ENCODE measurements around the gene DOLK.

- TF ChIP-seq CTCF (IDR thresholded peaks at IDR 0.05) (no peak), EP300 (IDR thresholded peaks at IDR 0.05; ENCODE audit: borderline replicate concordance in 1 of 2, low read depth in 1 of 2, low read length in 1 of 2) (no peak), JUND (IDR thresholded peaks at IDR 0.05) (no peak), SMC3 (IDR thresholded peaks at IDR 0.05; ENCODE audit: low read depth, low read length) (no peak), ELF1 (IDR thresholded peaks at IDR 0.05) (no peak), SIN3A (IDR thresholded peaks at IDR 0.05; ENCODE audit: borderline replicate concordance, low read depth, low read length) (no peak), YY1 (IDR thresholded peaks at IDR 0.05; ENCODE audit: low read depth) (no peak), RAD21 (IDR thresholded peaks at IDR 0.05; ENCODE audit: low read length) (no peak), RFX5 (IDR thresholded peaks at IDR 0.05; ENCODE audit: low read length) (no peak), MEF2A (IDR thresholded peaks at IDR 0.05; ENCODE audit: borderline replicate concordance, low read depth) (no peak), REST (IDR thresholded peaks at IDR 0.05; ENCODE audit: low read depth, low read length) (no peak)
Measured at GRCh38 chr9:128895556-128895955, 51.8 kb downstream of the DOLK start.
